ENCODE results near the gene USF3. TPM values are rescaled to one million over a fixed set of nuclear protein-coding genes. Genes with fewer than 3 reads are reported as not detected.
A peak's percentile ranks its signal among the peaks of the same experiment; 100 is the strongest.

The USF3 gene
- total and polyA plus RNA-seq, 4 donors = 5.2 to 21.3 (median 9.8) TPM

- Histone ChIP-seq H3K36me3 (ENCODE audit: control insufficient read depth in 4 of 4, insufficient read depth in 4 of 4, low read length in 4 of 4) (no peaks in the 10 kb centered on the region), H3K9me3 (ENCODE audit: control insufficient read depth in 4 of 4, insufficient read depth in 3 of 4, low read length in 3 of 4) (no peaks in the 10 kb centered on the region), H3K4me3 (no peak overlapping the region), H3K27me3 (ENCODE audit: control insufficient read depth in 3 of 3, insufficient read depth in 3 of 3, low read length in 2 of 3) (no peaks in the 10 kb centered on the region), H3K27ac (ENCODE audit: low read depth in 1 of 2, low read length in 1 of 2) (no peak overlapping the region), H3K4me1 (ENCODE audit: control insufficient read depth in 5 of 5, insufficient read depth in 5 of 5, low read length in 5 of 5) (peaks cover 0 to 9% (median 0%) of the 10 kb centered on the region in 5 donors), H3K9ac (ENCODE audit: insufficient read depth in 1 of 2, low read length in 2 of 2) (no peak overlapping the region)
- WGBS, 2 donors = 74 to 82% methylated on average over 4 of the region's 4 CpGs
- no peak for ATAC-seq (ENCODE audit: insufficient read depth, low FRiP score)
- peak; percentile 56 to 83 (median 79) for DNase-seq
- TF ChIP-seq CTCF (IDR thresholded peaks at IDR 0.05; ENCODE audit: control extremely low read depth, extremely low read depth) = no peak
Measured at GRCh38 chr3:113615976-113616375, 80.5 kb downstream of the USF3 start.

- peak in 2 of 3 donors; percentile 16 to 38 for DNase-seq
- ATAC-seq (ENCODE audit: insufficient read depth, low FRiP score) = no peak
- Histone ChIP-seq H3K36me3 (ENCODE audit: control insufficient read depth in 4 of 4, insufficient read depth in 4 of 4, low read length in 4 of 4) (peaks cover 0 to 1% (median 0%) of the 10 kb centered on the region in 4 donors), H3K9ac (ENCODE audit: insufficient read depth in 1 of 2, low read length in 2 of 2) (no peak overlapping the region), H3K27me3 (ENCODE audit: control insufficient read depth in 3 of 3, insufficient read depth in 3 of 3, low read length in 2 of 3) (no peaks in the 10 kb centered on the region), H3K4me1 (ENCODE audit: control insufficient read depth in 5 of 5, insufficient read depth in 5 of 5, low read length in 5 of 5) (peaks cover 0 to 9% (median 0%) of the 10 kb centered on the region in 5 donors), H3K9me3 (ENCODE audit: control insufficient read depth in 4 of 4, insufficient read depth in 3 of 4, low read length in 3 of 4) (no peaks in the 10 kb centered on the region), H3K27ac (ENCODE audit: low read depth in 1 of 2, low read length in 1 of 2) (no peak overlapping the region), H3K4me3 (no peak overlapping the region)
- WGBS, 2 donors = 25 to 41% methylated on average over 5 of the region's 5 CpGs
- TF ChIP-seq CTCF (IDR thresholded peaks at IDR 0.05; ENCODE audit: control extremely low read depth, extremely low read depth) = no peak
Measured at GRCh38 chr3:113614402-113614801, 82.0 kb downstream of the USF3 start.

- ATAC-seq (ENCODE audit: insufficient read depth, low FRiP score) (no peak), DNase-seq (no peak)
- Histone ChIP-seq H3K4me3 (no peak overlapping the region), H3K36me3 (ENCODE audit: control insufficient read depth in 4 of 4, insufficient read depth in 4 of 4, low read length in 4 of 4) (peaks cover 0 to 1% (median 0%) of the 10 kb centered on the region in 4 donors), H3K9ac (ENCODE audit: insufficient read depth in 1 of 2, low read length in 2 of 2) (no peak overlapping the region), H3K27me3 (ENCODE audit: control insufficient read depth in 3 of 3, insufficient read depth in 3 of 3, low read length in 2 of 3) (no peaks in the 10 kb centered on the region), H3K27ac (ENCODE audit: low read depth in 1 of 2, low read length in 1 of 2) (no peak overlapping the region), H3K9me3 (ENCODE audit: control insufficient read depth in 4 of 4, insufficient read depth in 3 of 4, low read length in 3 of 4) (no peaks in the 10 kb centered on the region), H3K4me1 (ENCODE audit: control insufficient read depth in 5 of 5, insufficient read depth in 5 of 5, low read length in 5 of 5) (peaks cover 0 to 7% (median 0%) of the 10 kb centered on the region in 5 donors)
- 58 to 66% methylated on average over 5 of the region's 5 CpGs for WGBS, 2 donors
- TF ChIP-seq CTCF (IDR thresholded peaks at IDR 0.05; ENCODE audit: control extremely low read depth, extremely low read depth) = no peak
Measured at GRCh38 chr3:113607219-113607596, 89.2 kb downstream of the USF3 start.
